ENCODE data around the gene RASSF5.

RASSF5 gene

GRCh38 chr1:206587904-206588303 lies 80.6 kb downstream of the RASSF5 start:
- WGBS (ENCODE audit: insufficient coverage, insufficient read length): no CpG with 5 or more reads among the region's 14 CpGs
- H3K4me1 ChIP-seq (ENCODE audit: control insufficient read depth, insufficient read depth, low read length): peaks cover 1% of the 10 kb centered on the region; the same call in 1 of the 2 replicates
- H3K4me3 ChIP-seq (ENCODE audit: low read length): no peak overlapping the region
- H3K36me3 ChIP-seq (ENCODE audit: control insufficient read depth, insufficient read depth, low read length): peaks cover 6% of the 10 kb centered on the region; the same call in 1 of the 2 replicates
- no peak overlapping the region for H3K27ac ChIP-seq (ENCODE audit: low read length)
- H3K9me3 ChIP-seq (ENCODE audit: control insufficient read depth, insufficient read depth, low read length): no peaks in the 10 kb centered on the region
- no peak for DNase-seq (ENCODE audit: low read depth, low spot score)
- H3K27me3 ChIP-seq (ENCODE audit: control insufficient read depth, insufficient read depth, low read length): no peaks in the 10 kb centered on the region

GRCh38 chr1:206588492-206588891 lies 81.2 kb downstream of the RASSF5 start:
- DNase-seq (ENCODE audit: low read depth, low spot score): no peak
- no peak overlapping the region for H3K4me3 ChIP-seq (ENCODE audit: low read length)
- H3K36me3 ChIP-seq (ENCODE audit: control insufficient read depth, insufficient read depth, low read length): peaks cover 7% of the 10 kb centered on the region
- H3K9me3 ChIP-seq (ENCODE audit: control insufficient read depth, insufficient read depth, low read length): no peaks in the 10 kb centered on the region
- 0 out of 2 replicates have a peak, but pooled peaks cover under 1% of the 10 kb centered on the region for H3K4me1 ChIP-seq (ENCODE audit: control insufficient read depth, insufficient read depth, low read length)
- H3K27ac ChIP-seq (ENCODE audit: low read length): no peak overlapping the region
- no CpG with 5 or more reads among the region's 6 CpGs for WGBS (ENCODE audit: insufficient coverage, insufficient read length)
- H3K27me3 ChIP-seq (ENCODE audit: control insufficient read depth, insufficient read depth, low read length): no peaks in the 10 kb centered on the region

- H3K4me1 ChIP-seq (ENCODE audit: control insufficient read depth, insufficient read depth, low read length): no peaks in the 10 kb centered on the region
- no CpG with 5 or more reads among the region's 7 CpGs for WGBS (ENCODE audit: insufficient coverage, insufficient read length)
- H3K4me3 ChIP-seq (ENCODE audit: low read length): no peak overlapping the region
- peaks cover 9% of the 10 kb centered on the region for H3K36me3 ChIP-seq (ENCODE audit: control insufficient read depth, insufficient read depth, low read length)
- no peaks in the 10 kb centered on the region for H3K27me3 ChIP-seq (ENCODE audit: control insufficient read depth, insufficient read depth, low read length)
- no peaks in the 10 kb centered on the region for H3K9me3 ChIP-seq (ENCODE audit: control insufficient read depth, insufficient read depth, low read length)
- DNase-seq (ENCODE audit: low read depth, low spot score): no peak
- no peak overlapping the region for H3K27ac ChIP-seq (ENCODE audit: low read length)
Observed at GRCh38 chr1:206589206-206589605, 81.9 kb downstream of the RASSF5 start.

- Histone ChIP-seq H3K27ac (ENCODE audit: low read length) (no peak overlapping the region), H3K36me3 (ENCODE audit: control insufficient read depth, insufficient read depth, low read length) (peaks cover 9% of the 10 kb centered on the region), H3K9me3 (ENCODE audit: control insufficient read depth, insufficient read depth, low read length) (no peaks in the 10 kb centered on the region), H3K27me3 (ENCODE audit: control insufficient read depth, insufficient read depth, low read length) (no peaks in the 10 kb centered on the region), H3K4me1 (ENCODE audit: control insufficient read depth, insufficient read depth, low read length) (no peaks in the 10 kb centered on the region), H3K4me3 (ENCODE audit: low read length) (no peak overlapping the region)
- no CpG with 5 or more reads among the region's 8 CpGs for WGBS (ENCODE audit: insufficient coverage, insufficient read length)
- no peak for DNase-seq (ENCODE audit: low read depth, low spot score)
Observed at GRCh38 chr1:206590025-206590758, 82.9 kb downstream of the RASSF5 start.

GRCh38 chr1:206591226-206591625 lies 83.9 kb downstream of the RASSF5 start:
- H3K36me3 ChIP-seq (ENCODE audit: control insufficient read depth, insufficient read depth, low read length): peaks cover 9% of the 10 kb centered on the region
- H3K4me3 ChIP-seq (ENCODE audit: low read length): no peak overlapping the region
- no peak for DNase-seq (ENCODE audit: low read depth, low spot score)
- no peaks in the 10 kb centered on the region for H3K9me3 ChIP-seq (ENCODE audit: control insufficient read depth, insufficient read depth, low read length)
- no peaks in the 10 kb centered on the region for H3K27me3 ChIP-seq (ENCODE audit: control insufficient read depth, insufficient read depth, low read length)
- whole genome bisulfite sequencing (ENCODE audit: insufficient coverage, insufficient read length): no CpG with 5 or more reads among the region's 5 CpGs
- no peak overlapping the region for H3K27ac ChIP-seq (ENCODE audit: low read length)
- no peaks in the 10 kb centered on the region for H3K4me1 ChIP-seq (ENCODE audit: control insufficient read depth, insufficient read depth, low read length)

- Histone ChIP-seq H3K4me1 (ENCODE audit: control insufficient read depth, insufficient read depth, low read length) (no peaks in the 10 kb centered on the region), H3K36me3 (ENCODE audit: control insufficient read depth, insufficient read depth, low read length) (peaks cover 9% of the 10 kb centered on the region), H3K9me3 (ENCODE audit: control insufficient read depth, insufficient read depth, low read length) (no peaks in the 10 kb centered on the region), H3K27ac (ENCODE audit: low read length) (no peak overlapping the region), H3K4me3 (ENCODE audit: low read length) (no peak overlapping the region), H3K27me3 (ENCODE audit: control insufficient read depth, insufficient read depth, low read length) (no peaks in the 10 kb centered on the region)
- DNase-seq (ENCODE audit: low read depth, low spot score): no peak
- no CpG with 5 or more reads among the region's 9 CpGs for WGBS (ENCODE audit: insufficient coverage, insufficient read length)
Observed at GRCh38 chr1:206591696-206592095, 84.4 kb downstream of the RASSF5 start.

- no peak for DNase-seq (ENCODE audit: low read depth, low spot score)
- peaks cover 9% of the 10 kb centered on the region for H3K36me3 ChIP-seq (ENCODE audit: control insufficient read depth, insufficient read depth, low read length)
- H3K27ac ChIP-seq (ENCODE audit: low read length): no peak overlapping the region
- H3K27me3 ChIP-seq (ENCODE audit: control insufficient read depth, insufficient read depth, low read length): no peaks in the 10 kb centered on the region
- H3K4me3 ChIP-seq (ENCODE audit: low read length): no peak overlapping the region
- no peaks in the 10 kb centered on the region for H3K4me1 ChIP-seq (ENCODE audit: control insufficient read depth, insufficient read depth, low read length)
- WGBS (ENCODE audit: insufficient coverage, insufficient read length): no CpG with 5 or more reads among the region's 7 CpGs
- no peaks in the 10 kb centered on the region for H3K9me3 ChIP-seq (ENCODE audit: control insufficient read depth, insufficient read depth, low read length)
Observed at GRCh38 chr1:206593351-206593925, 86.1 kb downstream of the RASSF5 start.

GRCh38 chr1:206595581-206596318 lies 88.4 kb downstream of the RASSF5 start:
- H3K4me1 ChIP-seq (ENCODE audit: control insufficient read depth, insufficient read depth, low read length): no peaks in the 10 kb centered on the region
- H3K4me3 ChIP-seq (ENCODE audit: low read length): no peak overlapping the region
- H3K27ac ChIP-seq (ENCODE audit: low read length): no peak overlapping the region
- no CpG with 5 or more reads among the region's 7 CpGs for WGBS (ENCODE audit: insufficient coverage, insufficient read length)
- H3K27me3 ChIP-seq (ENCODE audit: control insufficient read depth, insufficient read depth, low read length): no peaks in the 10 kb centered on the region
- no peak for DNase-seq (ENCODE audit: low read depth, low spot score)
- peaks cover 20% of the 10 kb centered on the region for H3K36me3 ChIP-seq (ENCODE audit: control insufficient read depth, insufficient read depth, low read length)
- H3K9me3 ChIP-seq (ENCODE audit: control insufficient read depth, insufficient read depth, low read length): no peaks in the 10 kb centered on the region

GRCh38 chr1:206596319-206596666 lies 89.0 kb downstream of the RASSF5 start:
- no CpG with 5 or more reads among the region's 1 CpG for WGBS (ENCODE audit: insufficient coverage, insufficient read length)

GRCh38 chr1:206600527-206600926 lies 93.2 kb downstream of the RASSF5 start:
- Histone ChIP-seq H3K4me3 (ENCODE audit: low read length) (no peak overlapping the region), H3K27ac (ENCODE audit: low read length) (no peak overlapping the region), H3K9me3 (ENCODE audit: control insufficient read depth, insufficient read depth, low read length) (no peaks in the 10 kb centered on the region), H3K36me3 (ENCODE audit: control insufficient read depth, insufficient read depth, low read length) (peaks cover 20% of the 10 kb centered on the region; the same call in 1 of the 2 replicates), H3K27me3 (ENCODE audit: control insufficient read depth, insufficient read depth, low read length) (no peaks in the 10 kb centered on the region), H3K4me1 (ENCODE audit: control insufficient read depth, insufficient read depth, low read length) (no peaks in the 10 kb centered on the region)
- DNase-seq (ENCODE audit: low read depth, low spot score): no peak
- WGBS (ENCODE audit: insufficient coverage, insufficient read length): no CpG with 5 or more reads among the region's 3 CpGs

More at GRCh38 chr1:206596319-206596666, 89.0 kb downstream of the RASSF5 start:
- no peaks in the 10 kb centered on the region for H3K9me3 ChIP-seq (ENCODE audit: control insufficient read depth, insufficient read depth, low read length)
- no peak overlapping the region for H3K4me3 ChIP-seq (ENCODE audit: low read length)
- peaks cover 20% of the 10 kb centered on the region for H3K36me3 ChIP-seq (ENCODE audit: control insufficient read depth, insufficient read depth, low read length)
- no peaks in the 10 kb centered on the region for H3K4me1 ChIP-seq (ENCODE audit: control insufficient read depth, insufficient read depth, low read length)
- DNase-seq (ENCODE audit: low read depth, low spot score): no peak
- no peaks in the 10 kb centered on the region for H3K27me3 ChIP-seq (ENCODE audit: control insufficient read depth, insufficient read depth, low read length)
- no peak overlapping the region for H3K27ac ChIP-seq (ENCODE audit: low read length)
